ENCODE measurements around the gene RNF144A. TPM values are rescaled to one million over a fixed set of nuclear protein-coding genes. Genes with fewer than 3 reads are reported as not detected.

Gene RNF144A
- total and polyA plus RNA-seq, 2 experiments from 2014 or later, result 0.60 to 3.5 TPM

DNA sequence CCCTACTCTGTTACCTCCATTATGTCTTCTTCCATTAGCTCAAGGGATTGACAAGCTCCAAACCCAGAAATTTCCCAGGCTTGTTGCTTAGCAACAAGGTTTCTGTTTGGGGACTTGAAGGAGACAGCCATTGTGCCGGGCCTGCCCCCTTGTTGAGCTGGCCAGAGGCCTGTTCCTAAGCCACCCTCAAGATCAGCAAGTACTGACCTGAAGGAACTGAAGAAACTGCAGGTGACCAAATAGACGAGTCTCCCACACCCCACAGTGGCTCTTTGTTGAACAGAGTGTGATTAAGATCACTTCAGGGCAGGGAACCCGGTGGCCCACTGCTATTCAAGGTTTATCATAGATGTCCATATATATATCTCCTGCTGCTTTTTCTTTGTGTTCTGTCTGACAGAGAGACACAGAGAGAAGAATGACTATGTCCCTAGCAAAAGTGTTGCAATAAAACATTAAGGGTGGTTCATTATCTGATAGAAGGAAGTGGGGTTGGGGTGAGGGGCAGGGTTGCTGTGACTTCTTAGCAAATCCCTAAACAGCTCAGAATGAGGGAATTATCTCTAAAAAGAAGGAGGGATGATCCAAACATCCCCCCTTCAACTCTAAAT is 69.2 kb downstream of the RNF144A start:
- no peak overlapping the region for H3K27ac ChIP-seq

GRCh38 chr2:6986912-6987361 is 69.7 kb downstream of the RNF144A start:
- no peak overlapping the region for H3K4me2 ChIP-seq (ENCODE audit: unreplicated experiment)
- no peaks in the 10 kb centered on the region for H3K27me3 ChIP-seq (replicated peaks; ENCODE audit: insufficient read depth)
- no peak for TF ChIP-seq EZH2phosphoT487 (IDR thresholded peaks at IDR 0.05; ENCODE audit: insufficient read depth, low read depth)
- TF ChIP-seq EZH2 (IDR thresholded peaks at IDR 0.05; ENCODE audit: insufficient read depth, poor library complexity, severe bottlenecking), result no peak
- in situ Hi-C loops (cut with MboI), result no loop called here
- no peak overlapping the region for H3K27ac ChIP-seq
- H3F3A ChIP-seq (ENCODE audit: insufficient read depth), result no peaks in the 10 kb centered on the region
- no peak overlapping the region for H2AFZ ChIP-seq
- H3K4me1 ChIP-seq (ENCODE audit: insufficient read depth), result no peaks in the 10 kb centered on the region
- 85 to 89% methylated on average over 12 of the region's 12 CpGs for WGBS, 2 experiments (ENCODE audit: low coverage in 1 of 2, low lambda C conversion rate in 2 of 2, missing lambda C conversion rate in 2 of 2)
- H3K9me2 ChIP-seq (ENCODE audit: insufficient read depth), result no peaks in the 10 kb centered on the region
- H3K79me2 ChIP-seq (ENCODE audit: insufficient read depth), result no peaks in the 10 kb centered on the region
- no peak overlapping the region for H3K9ac ChIP-seq
- no peaks in the 10 kb centered on the region for H3K9me3 ChIP-seq (ENCODE audit: low read depth)
- H4K20me1 ChIP-seq (ENCODE audit: insufficient read depth), result no peaks in the 10 kb centered on the region
- H3K36me3 ChIP-seq (ENCODE audit: low read depth), result no peaks in the 10 kb centered on the region
- H3K4me3 ChIP-seq, result no peak overlapping the region
- no peak for DNase-seq

More for the DNA sequence above, 69.2 kb downstream of the RNF144A start:
- TF ChIP-seq EZH2 (IDR thresholded peaks at IDR 0.05; ENCODE audit: insufficient read depth, poor library complexity, severe bottlenecking) (no peak), EZH2phosphoT487 (IDR thresholded peaks at IDR 0.05; ENCODE audit: insufficient read depth, low read depth) (no peak)
- no peak for DNase-seq
- H3K9me3 ChIP-seq (ENCODE audit: low read depth), result no peaks in the 10 kb centered on the region
- no peak overlapping the region for H3K4me3 ChIP-seq
- no peaks in the 10 kb centered on the region for H3F3A ChIP-seq (ENCODE audit: insufficient read depth)
- no peaks in the 10 kb centered on the region for H3K9me2 ChIP-seq (ENCODE audit: insufficient read depth)
- H3K79me2 ChIP-seq (ENCODE audit: insufficient read depth), result no peaks in the 10 kb centered on the region
- H4K20me1 ChIP-seq (ENCODE audit: insufficient read depth), result no peaks in the 10 kb centered on the region
- H2AFZ ChIP-seq, result no peak overlapping the region
- in situ Hi-C loops (cut with MboI), result no loop called here
- no peak overlapping the region for H3K4me2 ChIP-seq (ENCODE audit: unreplicated experiment)
- WGBS, 2 experiments (ENCODE audit: low coverage in 1 of 2, low lambda C conversion rate in 2 of 2, missing lambda C conversion rate in 2 of 2), result 87 to 88% methylated on average over 3 of the region's 3 CpGs
- H3K4me1 ChIP-seq (ENCODE audit: insufficient read depth), result no peaks in the 10 kb centered on the region
- no peaks in the 10 kb centered on the region for H3K27me3 ChIP-seq (replicated peaks; ENCODE audit: insufficient read depth)
- no peak overlapping the region for H3K9ac ChIP-seq
- H3K36me3 ChIP-seq (ENCODE audit: low read depth), result no peaks in the 10 kb centered on the region

- in situ Hi-C loops (cut with MboI), result no loop called here
- no peak for TF ChIP-seq EZH2 (IDR thresholded peaks at IDR 0.05; ENCODE audit: insufficient read depth, poor library complexity, severe bottlenecking)
- no peak for TF ChIP-seq EZH2phosphoT487 (IDR thresholded peaks at IDR 0.05; ENCODE audit: insufficient read depth, low read depth)
Observed at GRCh38 chr2:6990871-6991270, 73.7 kb downstream of the RNF144A start.

DNA sequence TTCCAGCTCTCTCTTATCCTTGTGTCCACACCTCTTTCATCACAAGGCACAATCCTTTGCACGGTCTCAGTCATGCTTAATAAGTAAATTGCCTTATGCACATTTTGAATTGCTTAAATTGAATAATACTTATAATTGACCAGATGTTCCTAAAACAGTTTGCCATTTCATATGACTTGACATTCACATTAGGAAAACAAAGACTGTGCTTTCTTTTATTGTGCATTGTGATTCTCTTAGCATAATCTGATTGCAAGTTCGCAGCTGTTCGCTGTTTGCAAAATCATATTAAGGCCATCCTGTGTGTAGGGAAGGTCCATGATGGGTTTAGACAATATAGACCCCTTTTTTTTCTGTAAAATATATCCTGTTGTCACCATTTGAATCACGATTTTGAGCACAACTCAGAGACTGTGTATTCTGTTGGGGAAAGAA is 75.6 kb downstream of the RNF144A start:
- no peak overlapping the region for H2AFZ ChIP-seq
- H3K9me3 ChIP-seq (ENCODE audit: low read depth), result no peaks in the 10 kb centered on the region
- no peaks in the 10 kb centered on the region for H3K36me3 ChIP-seq (ENCODE audit: low read depth)
- no peak overlapping the region for H3K27ac ChIP-seq
- H3K9me2 ChIP-seq (ENCODE audit: insufficient read depth), result no peaks in the 10 kb centered on the region
- H3K4me2 ChIP-seq (ENCODE audit: unreplicated experiment), result no peak overlapping the region
- no peaks in the 10 kb centered on the region for H3K27me3 ChIP-seq (replicated peaks; ENCODE audit: insufficient read depth)
- no peak overlapping the region for H3K9ac ChIP-seq
- no peaks in the 10 kb centered on the region for H3K79me2 ChIP-seq (ENCODE audit: insufficient read depth)
- no peaks in the 10 kb centered on the region for H3F3A ChIP-seq (ENCODE audit: insufficient read depth)
- no peak for TF ChIP-seq EZH2phosphoT487 (IDR thresholded peaks at IDR 0.05; ENCODE audit: insufficient read depth, low read depth)
- no peak for TF ChIP-seq EZH2 (IDR thresholded peaks at IDR 0.05; ENCODE audit: insufficient read depth, poor library complexity, severe bottlenecking)
- H3K4me1 ChIP-seq (ENCODE audit: insufficient read depth), result no peaks in the 10 kb centered on the region
- H3K4me3 ChIP-seq, result no peak overlapping the region
- no peaks in the 10 kb centered on the region for H4K20me1 ChIP-seq (ENCODE audit: insufficient read depth)
- 41 to 51% methylated on average over 4 of the region's 4 CpGs for WGBS, 2 experiments (ENCODE audit: low coverage in 1 of 2, low lambda C conversion rate in 2 of 2, missing lambda C conversion rate in 2 of 2)
- in situ Hi-C loops (cut with MboI), result no loop called here
- no peak for DNase-seq

More at GRCh38 chr2:6990871-6991270, 73.7 kb downstream of the RNF144A start:
- no peaks in the 10 kb centered on the region for H3F3A ChIP-seq (ENCODE audit: insufficient read depth)
- no peak for DNase-seq
- no peaks in the 10 kb centered on the region for H3K9me3 ChIP-seq (ENCODE audit: low read depth)
- H3K9me2 ChIP-seq (ENCODE audit: insufficient read depth), result no peaks in the 10 kb centered on the region
- H3K4me3 ChIP-seq, result no peak overlapping the region
- no peaks in the 10 kb centered on the region for H4K20me1 ChIP-seq (ENCODE audit: insufficient read depth)
- no peak overlapping the region for H3K9ac ChIP-seq
- H2AFZ ChIP-seq, result no peak overlapping the region
- no peak overlapping the region for H3K4me2 ChIP-seq (ENCODE audit: unreplicated experiment)
- no peaks in the 10 kb centered on the region for H3K4me1 ChIP-seq (ENCODE audit: insufficient read depth)
- no peak overlapping the region for H3K27ac ChIP-seq
- no peaks in the 10 kb centered on the region for H3K79me2 ChIP-seq (ENCODE audit: insufficient read depth)
- 73 to 84% methylated on average over 3 of the region's 3 CpGs for WGBS, 2 experiments (ENCODE audit: low coverage in 1 of 2, low lambda C conversion rate in 2 of 2, missing lambda C conversion rate in 2 of 2)
- H3K36me3 ChIP-seq (ENCODE audit: low read depth), result no peaks in the 10 kb centered on the region
- no peaks in the 10 kb centered on the region for H3K27me3 ChIP-seq (replicated peaks; ENCODE audit: insufficient read depth)
